CD1c-positive myeloid dendritic cell (primary cell): Measurements from ENCODE around the gene TRIM47.

Experiments used
- DNase-seq: peaks from one replicate; pipeline ENCODE4 v3.0.0-alpha.2; 2016; ENCODE audit errors: extremely low spot score

The TRIM47 gene

DNA sequence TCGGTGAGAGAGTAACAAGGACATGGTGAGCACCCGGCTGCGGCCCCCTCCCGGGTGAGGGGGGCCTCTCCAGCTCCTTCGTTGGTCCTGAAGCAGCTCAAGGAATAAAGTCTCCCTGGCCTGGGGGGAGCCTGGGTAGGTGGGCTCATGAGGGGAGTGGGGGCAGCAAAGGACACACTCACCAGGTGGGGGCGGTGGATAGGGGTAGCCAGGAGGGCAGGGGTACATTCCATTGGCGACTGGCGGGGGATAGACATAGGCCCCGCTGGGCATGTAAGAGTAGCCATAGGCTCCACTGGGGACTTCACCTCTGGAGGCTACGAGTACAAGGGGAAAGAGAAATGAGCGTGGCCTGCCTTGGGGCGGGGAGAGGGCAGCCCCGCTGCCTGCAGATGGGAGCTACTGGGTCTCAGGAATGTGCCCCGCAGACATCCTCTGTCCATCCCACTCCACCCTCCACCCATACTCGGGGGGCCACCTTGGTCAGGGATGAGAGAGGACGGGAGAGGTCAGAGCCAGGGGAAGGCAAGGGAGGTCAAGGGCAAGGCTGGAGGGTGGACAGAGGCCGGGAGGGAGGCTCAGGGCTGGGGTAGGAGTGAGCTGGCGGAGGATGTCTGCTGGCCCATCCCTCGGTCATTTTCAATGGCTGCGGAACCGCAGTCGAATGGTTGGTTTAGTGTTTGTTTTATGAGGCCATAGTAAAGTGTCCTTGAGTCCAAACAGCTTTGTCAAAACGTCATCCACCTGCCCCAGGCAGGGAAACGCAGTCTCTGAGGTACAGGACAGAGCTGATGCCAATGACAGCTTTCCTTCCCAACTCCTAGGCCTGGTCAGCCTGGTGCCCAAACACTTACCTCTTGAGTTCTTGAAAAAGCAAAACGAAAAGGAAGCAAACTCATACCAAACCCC is 30.5 kb downstream of the TRIM47 start:
- DNase-seq: no peak

DNA sequence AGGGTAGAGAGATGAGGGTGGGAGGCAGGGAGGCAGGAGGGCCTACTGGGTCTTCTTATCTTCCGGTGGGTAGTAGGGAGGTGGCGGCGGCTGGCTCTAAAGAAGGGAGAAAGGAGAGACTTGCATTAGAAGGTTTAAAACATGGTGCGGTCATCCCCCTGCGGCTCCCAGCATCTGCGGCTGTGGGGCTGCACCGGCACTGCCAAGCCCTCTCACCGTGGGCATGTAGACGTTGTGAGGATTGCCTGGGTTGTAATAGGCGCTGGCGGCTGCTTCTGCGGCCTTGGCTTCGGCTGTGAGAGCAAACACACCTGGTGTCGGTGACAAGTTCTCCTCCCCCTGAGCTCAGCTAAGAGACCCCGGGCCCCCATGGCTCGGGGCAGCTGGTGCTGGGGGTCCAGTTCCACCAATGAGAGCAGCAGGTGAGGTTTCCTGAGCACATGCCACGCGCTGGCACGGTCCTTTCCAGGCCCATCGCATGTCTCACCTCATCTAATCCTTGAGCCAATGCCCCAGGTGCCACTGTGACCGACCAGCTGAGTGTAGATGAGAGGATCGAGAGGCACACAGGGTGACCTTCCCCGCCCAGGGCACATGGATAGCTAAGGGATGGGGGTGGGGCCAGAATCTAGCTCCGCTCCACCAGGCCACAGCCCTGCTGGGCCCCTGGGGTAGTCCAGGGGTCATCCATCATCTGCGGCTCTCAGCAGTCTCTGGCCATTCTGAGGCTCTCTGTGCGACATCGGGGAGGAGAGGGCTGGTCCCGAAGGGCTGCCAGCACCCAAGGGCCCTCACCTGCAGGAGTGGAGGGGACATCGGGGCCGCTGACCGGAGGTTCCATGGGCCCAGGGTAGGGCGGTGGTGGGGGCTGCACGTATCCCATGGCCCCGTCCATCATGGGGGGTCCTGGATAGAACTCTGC is 31.4 kb downstream of the TRIM47 start:
- no peak for DNase-seq

DNA sequence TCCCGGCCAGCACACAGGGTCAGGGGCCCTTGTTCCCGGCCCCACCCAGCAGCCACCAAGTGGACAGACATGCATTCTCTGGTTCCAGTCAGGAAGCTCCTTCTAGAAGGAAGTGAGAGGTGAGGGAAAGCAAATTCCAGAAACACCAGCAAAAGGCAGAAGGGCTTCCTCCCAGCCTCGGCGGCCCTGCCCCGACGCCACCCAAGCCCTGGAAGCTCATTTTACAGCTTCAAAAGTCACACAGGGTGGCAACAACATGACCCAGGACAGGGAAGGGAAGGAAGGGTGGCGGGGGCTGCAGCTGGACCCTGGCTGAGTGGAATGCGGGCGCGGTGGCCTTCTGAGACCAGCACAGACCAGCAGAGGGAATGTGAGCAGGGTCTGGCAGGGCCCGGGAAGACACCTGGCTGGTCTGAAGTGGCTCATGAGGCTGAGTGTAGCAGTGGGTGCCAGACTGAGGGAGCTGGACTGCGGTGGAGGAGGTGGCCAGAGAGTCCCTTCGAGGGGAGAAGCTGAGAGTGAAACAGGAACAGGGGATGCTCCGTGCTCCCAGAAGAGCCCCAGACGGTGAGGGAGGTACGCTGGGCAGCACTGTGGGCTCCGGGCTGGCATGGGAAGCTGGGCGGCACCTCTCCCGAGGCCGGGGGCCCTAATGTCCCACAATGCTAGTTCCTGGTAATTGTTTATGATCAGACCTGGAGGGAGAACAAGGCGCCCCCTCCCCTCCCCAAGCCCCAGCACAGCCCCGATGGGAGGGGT is 32.3 kb downstream of the TRIM47 start:
- peak; percentile 24 for DNase-seq

- DNase-seq: peak; percentile 85
These were observed 33.2 kb downstream of the TRIM47 start for GRCh38 chr17:75845058-75845711.

GRCh38 chr17:75844530-75845057 is 33.8 kb downstream of the TRIM47 start:
- DNase-seq: no peak

DNA sequence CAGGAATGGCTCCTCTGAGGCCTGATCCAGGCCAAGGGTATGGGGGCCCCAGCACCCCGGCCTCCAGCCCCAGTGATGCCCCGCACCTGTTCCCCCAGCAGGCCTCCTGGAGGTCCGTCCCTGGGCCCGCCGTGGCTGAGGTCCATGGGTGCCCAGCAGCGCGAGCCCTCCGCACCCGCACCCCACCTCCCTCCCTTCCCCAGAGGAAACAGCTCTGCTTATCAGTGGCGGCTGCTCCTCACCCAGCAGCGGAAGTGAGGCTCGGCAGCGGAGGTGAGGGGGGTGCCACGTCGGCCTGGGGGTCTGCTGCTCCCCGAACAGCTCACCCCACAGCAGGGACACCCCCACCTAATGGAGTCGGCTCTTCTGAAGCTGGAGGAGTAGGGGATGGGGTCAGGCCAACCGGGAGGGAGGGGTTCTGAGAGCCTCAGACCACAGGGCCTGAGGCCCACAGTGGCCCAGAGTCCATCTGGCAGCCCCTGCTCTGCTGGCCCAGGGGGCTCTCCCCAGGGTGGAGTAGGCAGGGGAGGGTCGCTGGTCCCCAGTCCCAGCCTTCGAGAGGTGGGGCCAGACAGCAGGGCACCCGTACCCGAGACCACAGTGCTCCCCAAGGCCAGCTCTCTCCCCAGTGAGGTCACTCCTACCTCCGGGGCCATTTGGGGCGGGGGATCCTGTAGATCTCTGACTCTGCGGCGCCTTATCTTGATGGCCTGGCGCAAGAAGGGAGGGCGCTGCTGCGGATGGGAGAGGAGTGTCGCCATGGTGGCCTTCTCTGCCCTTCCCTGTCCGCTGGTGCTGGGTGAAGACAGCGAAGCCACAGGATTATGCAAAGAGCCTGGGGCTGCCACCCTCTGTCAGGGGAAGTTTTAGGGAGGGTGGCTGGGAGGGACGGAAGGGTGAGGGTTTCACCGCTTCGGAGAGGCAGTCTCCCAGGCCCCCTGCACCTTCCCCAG is 34.5 kb downstream of the TRIM47 start, which contains the start of gene UNC13D:
UNC13D (minus strand) TSS at position 828 of the 953 bp plus-strand sequence; CDS start at position 761, 67 bp downstream.
- peak; percentile 73 for DNase-seq

- DNase-seq: no peak
These were observed 35.3 kb downstream of the TRIM47 start for GRCh38 chr17:75842963-75843576.

DNA sequence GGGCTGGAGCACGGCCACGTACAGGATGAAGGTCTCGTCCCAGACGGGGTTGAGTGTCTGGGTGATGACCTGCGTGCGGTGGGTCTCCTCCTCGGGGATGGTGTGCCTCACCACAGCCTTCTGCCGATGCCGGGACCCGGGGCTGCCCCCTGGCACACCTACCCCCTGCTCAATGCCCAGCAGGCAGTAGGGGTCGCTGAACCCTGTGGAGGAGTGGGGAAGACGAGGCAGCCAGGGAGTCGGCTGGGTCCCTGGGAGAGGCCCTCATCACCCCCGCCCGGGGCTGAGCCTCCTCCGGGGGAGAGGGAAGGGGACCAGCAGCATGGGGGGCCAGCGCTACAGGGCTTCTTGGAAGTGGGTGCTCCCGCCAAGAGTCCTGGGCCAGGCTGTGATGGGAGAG is 36.0 kb downstream of the TRIM47 start:
- no peak for DNase-seq

- DNase-seq: no peak
These were observed 37.6 kb downstream of the TRIM47 start for GRCh38 chr17:75840799-75841164.

DNA sequence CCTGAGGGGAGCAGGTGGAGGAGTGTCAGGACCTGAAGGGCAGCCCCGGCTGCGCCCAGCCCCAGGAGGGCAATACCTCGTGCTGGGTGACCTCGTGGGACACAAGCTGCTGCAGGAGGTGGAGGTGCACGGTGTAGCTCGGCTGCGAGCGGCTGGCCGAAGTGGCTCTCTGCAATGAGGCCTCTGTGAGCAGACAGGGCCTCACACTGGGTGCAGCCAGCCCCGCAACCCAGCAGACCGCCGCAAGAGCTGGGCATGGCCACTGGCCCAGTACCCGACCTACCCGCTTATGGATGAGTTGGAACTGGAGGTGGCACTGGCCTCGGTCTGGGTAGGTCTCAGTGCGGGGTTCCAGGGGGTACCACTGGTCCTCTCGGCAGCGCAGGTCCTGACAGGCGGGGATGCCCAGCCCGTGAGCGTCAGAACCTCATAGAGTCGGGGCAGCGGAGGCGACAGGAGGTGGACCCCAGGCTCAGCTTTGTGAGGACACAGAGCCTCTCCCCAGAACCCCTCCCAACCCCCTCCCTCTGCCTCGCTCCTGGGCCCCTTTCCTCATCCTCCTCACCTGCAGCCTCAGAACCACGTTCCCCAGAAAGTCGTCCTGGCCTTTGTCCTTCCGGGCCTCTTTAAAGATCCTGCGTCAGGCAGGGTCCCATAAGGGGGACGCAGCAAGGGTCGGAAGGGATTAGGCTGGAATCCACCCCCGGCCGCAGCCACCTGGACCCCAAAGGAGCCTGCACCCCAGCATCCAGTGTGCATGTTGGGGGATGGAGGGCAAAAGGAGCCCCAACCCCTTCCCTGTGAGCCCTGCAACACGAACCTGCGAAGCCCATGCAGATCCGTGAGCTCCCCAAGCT is 38.2 kb downstream of the TRIM47 start:
- no peak for DNase-seq

- no peak for DNase-seq
These were observed 40.0 kb downstream of the TRIM47 start for GRCh38 chr17:75838410-75838809.

DNA sequence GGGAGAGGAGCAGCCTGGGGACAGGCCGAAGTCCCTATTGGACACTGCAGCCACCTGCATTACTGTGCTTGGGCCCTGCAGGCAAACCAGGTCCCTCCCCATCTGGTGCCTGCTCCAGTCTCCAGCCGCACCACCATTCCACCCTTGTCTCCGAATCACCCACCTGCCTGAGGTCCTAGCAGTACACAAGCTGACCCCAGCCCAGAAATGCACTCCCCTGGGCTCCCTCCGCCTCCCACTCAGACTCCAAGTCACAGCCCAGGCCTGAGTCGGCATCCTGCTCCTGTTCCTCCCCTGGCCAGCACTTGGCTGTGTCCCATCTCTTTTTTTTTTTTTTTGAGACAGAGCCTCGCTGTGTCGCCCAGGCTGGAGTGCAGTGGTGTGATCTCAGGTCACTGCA is 40.5 kb downstream of the TRIM47 start:
- DNase-seq: no peak

DNA sequence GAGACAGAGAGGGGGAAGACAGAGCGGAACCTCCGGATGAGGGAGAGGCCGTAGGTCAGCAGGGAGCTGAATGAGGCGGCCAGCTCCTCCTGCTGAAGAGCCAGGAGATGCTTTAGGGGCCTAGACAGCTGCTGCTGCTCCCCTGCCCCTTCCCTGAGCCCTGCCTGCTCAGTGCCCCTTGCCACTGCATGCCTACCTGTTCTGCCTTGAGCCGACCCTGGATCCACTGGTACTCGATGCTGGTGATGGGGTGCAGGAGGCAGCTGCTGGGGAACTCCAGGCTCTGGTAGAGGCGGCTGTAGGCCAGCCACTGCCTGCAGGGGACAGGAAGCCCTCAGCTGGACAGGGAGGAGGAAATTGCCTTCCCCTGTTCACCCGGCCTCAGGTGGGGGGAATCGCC is 41.8 kb downstream of the TRIM47 start:
- DNase-seq: no peak

- no peak for DNase-seq
These were observed 42.8 kb downstream of the TRIM47 start for GRCh38 chr17:75835654-75835987.

GRCh38 chr17:75834928-75835653 is 43.3 kb downstream of the TRIM47 start:
- DNase-seq: no peak

DNA sequence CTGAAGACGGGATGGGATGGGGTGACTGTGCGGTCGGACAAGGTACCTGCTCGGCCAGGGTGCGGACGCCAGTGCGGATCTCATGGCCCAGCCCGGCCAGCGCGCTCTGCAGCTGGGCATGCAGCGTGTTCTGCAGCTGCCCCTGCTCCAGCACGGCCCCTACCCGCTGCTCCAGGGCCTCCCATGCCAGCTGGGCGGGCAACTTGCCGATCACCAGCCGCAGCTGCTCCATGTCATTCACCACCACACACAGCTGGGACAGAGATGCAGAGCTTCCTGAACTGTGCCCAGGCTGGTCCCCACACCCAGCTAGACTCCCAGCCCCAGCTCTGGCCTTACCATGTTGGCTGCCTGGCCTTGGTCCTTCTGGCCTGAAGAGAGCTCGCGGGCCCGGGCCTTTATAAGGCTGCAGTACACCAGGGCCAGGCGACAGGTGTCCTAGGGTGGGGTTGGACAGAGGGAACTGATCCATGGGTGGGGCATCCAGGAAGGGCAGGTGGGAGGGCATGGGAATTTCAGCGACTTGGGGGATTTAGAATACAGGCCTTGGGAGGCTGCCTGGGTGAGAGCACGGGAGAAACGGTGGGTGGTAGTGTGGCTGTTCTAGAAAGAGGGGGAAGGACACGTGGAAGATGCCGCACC is 44.0 kb downstream of the TRIM47 start:
- no peak for DNase-seq

DNA sequence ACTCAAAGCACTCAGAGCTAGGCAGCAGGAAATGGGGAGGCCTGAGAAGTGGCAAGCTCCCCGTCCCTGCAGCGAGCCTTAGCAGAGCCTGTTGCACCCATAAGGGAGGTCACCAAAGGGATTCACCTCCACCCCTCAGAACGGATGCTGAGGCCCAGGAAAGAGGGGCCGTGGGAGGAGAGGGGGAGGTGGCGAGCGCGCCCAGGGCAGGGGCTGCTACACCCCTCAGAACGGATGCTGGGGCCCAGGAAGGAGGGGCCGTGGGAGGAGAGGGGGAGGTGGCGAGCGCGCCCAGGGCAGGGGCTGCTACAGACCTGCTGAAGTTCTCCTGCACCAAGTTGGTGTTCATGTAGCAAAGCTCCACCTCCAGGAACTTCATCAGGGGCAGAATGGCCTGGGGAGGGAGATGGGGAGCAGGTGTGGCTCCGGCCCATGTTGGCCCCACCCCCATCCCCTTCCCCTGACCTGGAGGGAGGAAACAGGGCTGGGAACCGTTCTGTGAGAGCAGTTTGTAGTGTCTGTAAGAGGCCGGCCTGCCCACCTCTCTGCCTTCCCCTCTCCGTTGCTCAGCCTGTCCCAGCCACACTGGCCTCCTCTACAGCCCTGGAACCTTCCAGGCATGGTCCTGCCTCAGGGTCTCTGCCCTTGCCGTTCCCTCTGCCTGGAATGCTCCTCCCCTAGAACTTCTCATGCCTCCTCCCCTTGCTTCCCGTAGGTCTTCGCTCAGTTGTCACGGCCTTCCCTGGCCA is 45.6 kb downstream of the TRIM47 start:
- no peak for DNase-seq
